Hippocampal formation (tissue), 2 donors: ENCODE measurements around the gene EDA.
"Not testable (repeated sequence)": the region's sequence is repeated elsewhere in the genome, so short reads cannot be mapped to it uniquely, and the experiment has no call there.

Experiments used
- DNase-seq, 2 donors: peaks; one replicate each; lab custom pipeline; 2025; lab: John Stamatoyannopoulos, UW

EDA gene

DNA sequence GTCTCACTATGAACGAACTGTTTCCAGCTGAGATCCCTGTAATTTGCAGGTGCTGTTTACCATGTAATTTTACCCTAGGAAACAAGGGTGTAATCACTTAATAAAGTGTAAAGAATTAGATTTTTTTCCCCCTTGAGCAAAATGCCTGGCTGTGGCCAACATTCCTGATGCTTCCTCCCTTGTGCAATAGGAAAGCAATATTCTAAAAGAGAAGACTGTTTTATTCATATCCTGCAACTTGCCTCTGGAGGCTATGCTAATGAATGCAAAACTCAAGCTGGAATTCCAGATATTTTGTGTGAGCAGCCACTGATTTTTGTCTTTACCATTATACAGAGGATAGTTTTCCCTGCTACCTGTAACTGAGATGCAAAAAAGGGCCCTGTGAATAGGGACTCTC is 335.8 kb downstream of the EDA start:
- DNase-seq, result no peak

DNA sequence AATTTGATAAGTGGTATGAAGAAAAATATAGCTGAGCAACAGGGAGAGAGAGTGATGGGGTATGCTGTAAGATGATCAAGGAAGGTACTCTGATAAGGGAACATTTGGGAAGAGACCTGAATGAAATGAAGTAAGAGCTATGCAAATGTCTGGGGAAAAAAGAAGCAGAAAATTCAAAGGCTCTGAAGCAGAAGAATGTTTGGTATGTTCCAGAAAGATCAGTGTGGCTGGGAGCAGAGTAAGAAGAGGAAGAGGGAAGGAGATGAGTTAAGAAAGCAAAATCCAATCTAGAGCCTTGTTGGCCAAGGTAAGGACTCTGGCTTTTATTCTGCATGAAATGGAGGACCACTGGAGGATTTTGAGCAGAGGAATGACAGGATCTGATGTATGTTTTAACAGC is 343.8 kb downstream of the EDA start:
- DNase-seq, result no peak

- no peak for DNase-seq
Observed at GRCh38 chrX:69961365-69962072, 345.6 kb downstream of the EDA start.

DNA sequence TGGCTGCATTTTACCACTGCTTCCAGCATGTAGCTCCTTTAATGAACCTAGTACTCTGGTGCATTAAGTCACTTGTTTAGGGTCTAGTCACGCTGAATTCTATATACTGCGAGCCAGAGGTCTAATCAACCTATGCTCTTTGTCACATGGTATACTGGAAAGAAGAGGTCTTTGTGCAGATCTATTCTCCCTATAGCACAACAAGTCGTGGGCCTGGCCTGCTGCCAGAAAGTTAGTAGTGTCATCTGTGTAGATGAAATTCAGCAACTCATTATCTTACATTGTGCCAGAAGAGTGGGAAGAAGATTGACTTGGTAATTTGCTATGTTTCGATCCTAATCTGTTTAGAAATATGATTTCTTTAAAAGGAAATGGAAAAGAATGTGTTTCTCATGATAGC is 353.0 kb downstream of the EDA start:
- no peak for DNase-seq

DNA sequence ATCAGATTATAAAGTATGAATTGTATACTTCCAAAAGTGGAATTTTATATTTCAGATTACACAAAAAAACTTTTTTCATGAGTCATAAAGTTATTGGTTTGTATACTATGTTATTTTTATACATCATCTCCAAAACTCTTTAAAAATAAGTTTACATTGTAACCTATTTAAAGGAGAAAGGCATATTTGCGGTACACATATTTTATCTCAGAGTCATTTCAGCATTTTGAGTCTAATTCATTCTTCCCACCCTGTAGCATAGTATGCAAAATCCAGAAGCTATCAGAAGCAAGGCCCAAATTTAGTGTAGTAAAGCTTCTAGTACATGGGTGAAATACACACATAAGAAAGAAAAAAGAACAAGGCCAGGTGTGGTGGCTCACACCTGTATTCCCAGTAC is 353.5 kb downstream of the EDA start:
- no peak for DNase-seq

DNA sequence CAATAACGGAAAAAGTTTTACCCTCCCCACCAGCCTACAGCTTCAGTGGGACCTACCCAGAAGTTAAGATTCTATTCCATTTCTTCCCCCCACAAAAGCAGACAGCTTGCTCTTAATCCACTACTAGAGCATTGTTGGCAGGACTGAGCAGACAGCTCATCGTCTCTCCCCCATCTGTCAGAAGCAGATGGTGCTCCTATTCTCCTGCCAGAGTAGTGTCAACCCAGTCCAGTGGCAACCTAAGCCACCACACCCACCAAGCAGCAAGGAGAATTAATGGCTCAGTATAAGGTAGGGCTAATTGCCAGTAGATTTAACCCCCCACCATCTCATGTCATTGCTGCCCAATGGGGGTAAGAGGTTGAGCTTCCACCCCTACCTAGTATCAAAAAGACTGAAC is 371.8 kb downstream of the EDA start:
- DNase-seq, result no peak

- no peak for DNase-seq
Observed at GRCh38 chrX:69988955-69989394, 373.1 kb downstream of the EDA start.

DNA sequence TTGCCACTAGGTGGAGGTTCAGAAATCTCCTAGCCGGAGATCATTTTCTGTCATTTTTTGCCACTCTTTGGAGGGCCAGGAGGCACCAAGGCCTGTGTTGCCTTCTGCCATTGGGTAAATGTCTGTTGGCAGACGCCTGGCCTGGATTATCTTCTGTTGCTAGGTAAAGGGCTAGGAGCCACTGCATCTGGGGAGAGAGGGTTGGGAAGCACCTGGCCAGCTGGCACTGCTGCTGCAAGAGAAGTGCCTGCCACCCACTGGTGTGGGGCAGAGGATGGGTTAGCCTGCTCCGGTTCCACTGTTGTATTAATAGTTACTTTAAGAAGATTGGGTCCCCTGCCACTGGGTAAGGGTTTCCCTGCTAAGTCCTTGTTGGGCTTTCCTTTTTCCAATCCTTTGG is 375.8 kb downstream of the EDA start:
- no peak for DNase-seq

DNA sequence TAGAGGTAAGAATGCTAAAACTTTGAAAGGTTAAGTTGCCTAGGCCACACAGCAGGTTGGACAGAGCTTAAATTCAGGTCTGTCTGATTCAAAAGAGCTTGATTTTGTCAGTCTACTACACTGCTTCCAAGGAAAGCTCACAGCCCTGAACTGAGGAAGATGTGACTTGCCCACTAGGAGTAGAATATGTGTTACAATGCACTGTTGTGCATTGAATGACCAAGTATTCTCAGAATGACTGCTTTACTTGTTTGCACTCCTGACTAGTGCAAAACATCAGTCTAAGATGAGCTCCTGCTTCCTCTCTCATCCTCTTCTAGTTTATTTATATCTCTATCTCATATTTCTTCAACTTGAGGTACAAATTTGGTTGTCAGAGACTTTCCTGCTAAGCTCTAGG is 377.6 kb downstream of the EDA start:
- DNase-seq, result no peak

- no peak for DNase-seq
Observed at GRCh38 chrX:69995362-69996112, 379.6 kb downstream of the EDA start.

DNA sequence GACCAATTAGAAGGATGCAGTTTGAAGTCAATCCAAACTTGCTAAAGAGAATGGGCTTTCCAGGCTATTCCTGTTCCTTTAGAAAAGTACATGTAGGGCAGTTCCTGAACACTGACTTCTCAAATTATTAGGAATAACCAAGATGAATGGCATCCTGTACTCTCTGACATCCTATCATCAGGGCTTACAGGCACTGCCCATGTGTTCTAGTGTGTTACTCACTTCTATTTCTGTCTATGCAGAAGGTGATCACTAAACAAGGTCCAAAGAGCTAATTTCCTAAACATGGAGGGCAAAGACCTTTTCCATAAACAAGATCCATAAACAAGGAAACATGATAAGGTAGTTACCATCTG is 380.2 kb downstream of the EDA start:
- DNase-seq, result no peak

- not testable (repeated sequence) for DNase-seq
Observed at GRCh38 chrX:69998299-69998698, 382.4 kb downstream of the EDA start.

DNA sequence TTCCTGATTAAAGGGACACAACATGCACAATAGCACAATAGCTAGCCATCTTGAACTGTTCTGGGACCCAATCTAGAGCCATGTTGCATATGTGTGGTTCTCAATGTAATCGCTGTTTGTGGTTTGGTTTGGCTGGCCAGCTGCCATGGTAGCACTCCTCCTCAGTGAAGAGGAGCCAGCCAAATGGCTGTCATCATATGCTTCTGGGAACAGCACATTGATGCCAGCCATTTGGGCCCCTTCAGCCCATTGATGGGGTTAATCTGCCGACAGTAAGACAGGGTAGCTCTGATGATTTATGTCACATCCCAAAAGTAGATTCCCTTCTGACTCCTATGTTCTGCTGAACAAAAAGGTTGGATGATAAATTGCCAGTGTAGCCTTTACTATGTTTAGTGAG is 385.4 kb downstream of the EDA start:
- DNase-seq, result no peak

GRCh38 chrX:70001708-70002341 is 385.9 kb downstream of the EDA start:
- no peak for DNase-seq

GRCh38 chrX:70007946-70008345 is 392.0 kb downstream of the EDA start:
- DNase-seq, result no peak

- DNase-seq, result no peak
Observed at GRCh38 chrX:70009049-70009448, 393.1 kb downstream of the EDA start.

- DNase-seq, result no peak
Observed at GRCh38 chrX:70009970-70010369, 394.1 kb downstream of the EDA start.

- DNase-seq, result no peak
Observed at GRCh38 chrX:70012756-70013155, 396.8 kb downstream of the EDA start.

DNA sequence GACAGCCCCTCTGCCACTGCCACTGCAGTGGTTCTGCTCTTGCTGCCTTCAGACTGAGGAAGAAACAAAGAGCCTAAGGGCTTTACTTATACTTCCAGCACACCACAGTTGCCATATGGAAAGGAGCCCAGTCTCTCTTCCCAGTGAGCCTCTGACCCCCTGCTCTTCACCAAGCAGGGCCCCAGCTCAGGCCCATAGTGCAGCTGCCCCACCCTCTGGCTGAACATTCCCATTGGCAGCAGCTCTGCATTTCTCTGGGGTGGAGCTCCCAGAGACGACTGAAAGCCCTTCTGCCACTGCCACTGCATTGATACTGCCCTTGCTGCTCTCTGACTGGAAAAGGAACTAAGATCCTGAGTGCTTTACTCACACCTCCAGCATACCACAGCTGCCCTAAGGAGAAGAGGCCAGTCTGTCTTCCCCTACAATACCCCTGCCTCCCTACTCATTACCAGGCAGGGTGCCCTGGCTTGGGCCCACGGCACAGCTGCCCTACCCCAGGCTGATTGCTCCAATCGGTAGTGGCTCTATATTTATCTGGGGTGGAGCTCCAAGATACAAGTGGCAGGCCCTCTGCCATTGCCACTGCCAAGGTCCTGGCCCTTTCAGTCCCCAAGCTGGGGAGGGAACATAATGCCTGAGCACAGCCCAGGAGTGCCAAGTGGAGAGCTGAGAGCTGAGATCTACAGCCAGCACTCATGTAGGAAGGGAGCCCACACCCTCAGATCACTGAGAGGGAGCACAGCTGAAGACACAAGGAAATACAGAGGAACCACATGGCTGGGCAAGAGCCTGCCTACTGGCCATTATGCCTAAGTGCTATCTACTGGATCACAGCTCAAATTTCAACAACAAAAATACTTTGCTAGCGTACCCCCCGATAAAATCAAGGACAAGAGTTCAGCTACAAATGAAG is 397.8 kb downstream of the EDA start:
- no peak for DNase-seq

GRCh38 chrX:70016513-70016912 is 400.6 kb downstream of the EDA start:
- DNase-seq, result no peak

DNA sequence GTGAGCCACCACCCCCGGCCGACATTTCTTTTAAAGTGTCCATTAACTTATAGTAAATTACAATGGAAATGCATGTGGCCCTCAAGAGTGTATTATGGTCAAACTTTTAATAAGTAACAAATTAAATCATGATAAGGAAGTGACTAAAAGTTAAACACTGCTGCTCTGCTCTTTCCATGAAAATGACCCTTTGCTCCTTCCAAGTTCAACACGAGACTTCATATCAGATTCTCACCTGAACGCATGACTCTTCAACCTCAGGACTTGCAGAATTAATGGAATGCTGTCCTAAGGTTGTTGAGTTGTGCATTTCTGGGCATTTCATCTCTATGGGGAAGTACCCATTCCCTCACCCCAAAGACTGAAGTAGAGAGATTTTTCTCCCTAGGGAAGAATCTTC is 406.7 kb downstream of the EDA start:
- no peak for DNase-seq

DNA sequence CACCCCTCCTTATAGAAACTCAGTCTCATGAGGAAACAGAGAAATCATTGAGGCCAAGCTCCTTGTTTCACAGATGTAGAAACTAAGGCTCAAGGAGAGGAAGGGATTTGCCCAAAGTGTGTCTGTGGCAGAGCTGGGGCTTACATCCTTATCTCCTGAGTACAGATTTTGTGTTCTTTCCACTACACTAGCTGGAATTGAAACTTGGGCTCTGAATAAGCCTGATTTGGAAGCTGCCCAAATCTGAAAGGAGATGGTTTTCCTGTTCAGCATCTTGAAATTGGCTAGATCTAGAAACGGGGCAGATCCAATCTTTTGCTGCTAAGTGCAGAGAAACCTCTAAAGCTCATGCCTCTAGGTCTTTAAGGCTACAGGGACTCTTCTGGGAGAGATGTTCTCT is 409.6 kb downstream of the EDA start:
- no peak for DNase-seq
